Fibroblast of upper back skin (primary cell): ENCODE data around the gene LSS.
"Not testable (repeated sequence)": the region's sequence is repeated elsewhere in the genome, so short reads cannot be mapped to it uniquely, and the experiment has no call there.

ENCODE experiments used
- DNase-seq: peaks from one replicate; pipeline ENCODE4 v3.0.0-alpha.2; 2013

The LSS gene

DNA sequence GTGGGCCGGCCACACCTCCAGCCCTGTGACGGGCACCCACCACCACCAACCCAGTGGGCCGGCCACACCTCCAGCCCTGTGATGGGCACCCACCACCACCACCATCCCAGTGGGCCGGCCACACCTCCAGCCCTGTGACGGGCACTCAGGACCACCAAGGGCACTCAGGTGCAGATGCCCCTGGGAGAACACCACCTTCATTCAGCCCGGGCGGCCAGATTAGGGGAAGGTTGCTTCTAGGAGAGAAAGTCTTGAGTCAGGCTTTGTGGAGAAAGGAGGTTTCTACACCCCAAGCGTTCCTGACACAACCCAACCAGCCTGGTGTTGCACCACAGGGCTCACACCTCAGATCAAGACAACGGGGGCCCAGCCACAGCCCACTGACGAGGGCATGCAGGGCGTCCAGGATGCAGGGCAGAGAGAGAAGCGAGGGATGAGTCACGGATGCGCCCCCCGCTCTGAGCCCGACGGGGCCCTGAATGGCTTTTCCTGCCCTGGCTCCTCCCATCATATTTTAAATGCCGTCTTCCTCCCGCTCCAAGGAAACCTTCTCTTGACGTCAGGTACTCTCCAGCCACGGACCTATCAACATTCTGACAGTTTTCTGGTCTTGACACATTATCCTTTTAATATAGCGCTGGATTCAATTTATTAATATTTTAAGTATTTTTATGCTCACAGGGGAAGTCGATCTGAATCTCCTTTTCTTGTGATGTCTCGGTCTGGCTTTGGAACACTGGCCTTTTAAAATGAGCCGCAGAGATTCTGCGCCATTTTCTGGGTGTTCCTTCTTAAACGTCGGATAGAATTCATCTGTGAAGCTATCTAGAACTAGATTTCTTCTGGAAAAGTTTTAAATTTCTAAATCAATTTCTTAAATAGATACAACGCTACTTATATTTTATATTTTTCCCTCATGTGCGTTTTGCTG, 43.7 kb downstream of the LSS start:
- DNase-seq: peak; percentile 74

- peak; percentile 72 for DNase-seq
These were observed 44.5 kb downstream of the LSS start, which contains the start of gene SPATC1L for GRCh38 chr21:46183910-46184624. TSS of gene SPATC1L (minus strand) at chr21:46184459. CDS start at chr21:46182816, 1,643 bp downstream.

DNA sequence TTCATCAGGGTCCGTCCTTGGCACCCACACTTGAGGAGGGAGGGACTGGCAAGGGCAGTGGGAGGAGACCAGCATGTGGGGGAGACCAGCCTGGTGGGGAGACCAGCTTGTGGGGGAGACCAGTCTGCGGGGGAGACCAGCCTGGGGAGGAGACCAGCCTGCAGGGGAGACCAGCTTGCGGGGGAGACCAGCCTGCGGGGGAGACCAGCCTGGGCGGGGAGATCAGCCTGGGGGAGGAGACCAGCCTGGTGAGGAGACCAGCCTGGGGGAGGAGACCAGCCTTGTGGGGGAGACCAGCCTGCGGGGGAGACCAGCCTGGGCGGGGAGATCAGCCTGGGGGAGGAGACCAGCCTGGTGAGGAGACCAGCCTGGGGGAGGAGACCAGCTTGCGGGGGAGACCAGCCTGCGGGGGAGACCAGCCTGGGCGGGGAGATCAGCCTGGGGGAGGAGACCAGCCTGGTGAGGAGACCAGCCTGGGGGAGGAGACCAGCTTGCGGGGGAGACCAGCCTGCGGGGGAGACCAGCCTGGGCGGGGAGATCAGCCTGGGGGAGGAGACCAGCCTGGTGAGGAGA, 45.2 kb downstream of the LSS start:
- not testable (repeated sequence) for DNase-seq

DNA sequence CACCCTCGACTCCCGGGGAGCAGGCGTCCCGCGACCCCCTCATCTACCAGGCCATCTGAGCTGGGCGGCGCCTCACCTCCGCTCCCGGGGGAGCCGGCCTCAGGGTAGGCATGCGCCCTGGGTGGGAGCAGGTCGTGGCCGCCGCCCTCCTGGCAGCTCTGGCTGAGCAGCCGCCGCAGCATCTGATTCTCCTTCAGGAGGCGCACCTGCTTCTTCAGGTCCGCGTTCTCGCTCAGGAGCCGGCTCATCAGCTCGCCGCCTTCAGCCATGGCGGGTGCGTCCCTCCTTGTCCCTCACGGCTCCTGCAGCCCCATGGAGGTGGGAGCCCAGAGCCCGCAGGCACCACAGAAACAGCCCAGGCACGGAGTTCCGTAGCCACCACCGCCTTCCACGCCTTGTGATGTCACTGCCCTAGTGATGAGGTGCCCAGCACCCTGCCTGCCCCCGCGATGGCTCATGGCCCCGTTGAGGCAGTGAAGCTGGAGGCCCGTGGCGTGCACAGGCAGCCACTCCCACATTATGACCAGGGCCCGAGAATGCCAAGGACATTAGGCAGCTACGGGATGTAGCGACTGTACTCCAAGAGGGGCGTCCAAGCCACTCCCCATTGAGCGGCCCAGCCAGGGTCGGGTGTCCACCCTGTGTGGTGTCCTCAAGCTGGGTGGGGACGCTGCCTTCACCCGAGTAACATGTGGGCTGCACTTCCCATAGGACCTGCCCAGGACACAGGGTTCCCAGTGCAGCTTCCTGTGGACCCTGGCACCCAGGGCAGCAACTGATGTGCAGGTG, 45.8 kb downstream of the LSS start:
- DNase-seq: no peak

- no peak for DNase-seq
These were observed 46.5 kb downstream of the LSS start for GRCh38 chr21:46181953-46182547.

GRCh38 chr21:46181436-46181835, 47.1 kb downstream of the LSS start:
- no peak for DNase-seq

DNA sequence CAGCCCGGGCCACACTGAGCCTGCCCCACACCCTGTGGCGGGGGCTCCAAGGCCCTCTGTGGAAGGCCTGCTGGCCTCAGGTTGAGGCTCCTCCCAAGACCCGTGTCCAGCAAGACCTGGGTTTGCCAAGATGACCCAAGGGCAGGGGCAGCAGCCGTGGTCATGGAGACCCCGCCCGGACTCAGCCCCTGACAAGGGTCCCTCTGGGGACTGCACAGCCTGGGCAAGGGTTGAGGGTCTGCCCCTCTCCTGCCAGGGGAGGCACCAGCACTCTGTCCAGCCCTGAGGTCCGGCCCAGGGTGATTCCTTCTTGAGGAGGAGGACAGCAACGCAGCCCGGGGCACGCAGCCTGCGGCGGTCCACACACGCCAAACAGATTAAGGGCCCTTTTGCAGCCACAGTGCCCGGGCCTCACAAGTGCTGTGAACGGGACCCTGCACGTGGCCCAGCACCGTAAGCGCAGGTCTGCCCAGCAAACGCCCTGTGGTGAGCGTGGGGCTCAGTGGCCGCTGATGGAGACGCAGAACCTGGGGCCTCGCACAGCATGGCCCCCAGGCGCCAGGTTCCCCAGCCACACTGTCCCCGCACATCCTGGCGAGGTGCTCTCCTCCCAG, 47.7 kb downstream of the LSS start:
- DNase-seq: no peak

DNA sequence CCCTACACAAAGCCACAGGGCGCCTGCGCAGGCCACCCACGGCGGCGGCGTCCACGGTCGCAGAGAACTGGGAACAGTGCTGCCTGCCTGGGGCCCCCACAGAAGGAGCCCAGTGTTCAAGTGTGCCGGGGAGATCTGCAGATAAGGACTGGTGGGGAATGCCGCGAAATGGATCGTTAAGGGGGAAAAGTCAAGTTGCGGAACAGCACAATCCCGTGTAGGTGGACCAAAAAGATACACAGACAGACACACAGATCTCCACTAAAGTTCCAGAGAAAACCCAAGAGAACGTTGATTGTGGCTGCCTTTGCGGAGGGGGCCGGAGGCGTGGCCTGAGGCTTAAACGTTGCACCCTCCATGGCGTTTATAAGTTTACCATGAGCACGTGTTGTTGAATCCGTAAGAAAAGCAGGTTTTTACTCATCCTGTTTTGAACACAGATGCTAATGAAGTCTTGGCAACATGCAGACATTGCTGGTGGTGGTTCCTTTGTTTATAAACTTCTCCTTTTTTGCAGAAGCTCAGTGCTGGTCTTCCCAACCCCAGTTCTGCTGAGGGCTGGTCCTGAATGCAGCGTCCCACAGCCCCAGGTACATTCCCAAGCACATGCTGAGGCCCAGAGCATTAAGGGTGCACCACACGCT, 48.4 kb downstream of the LSS start:
- no peak for DNase-seq

DNA sequence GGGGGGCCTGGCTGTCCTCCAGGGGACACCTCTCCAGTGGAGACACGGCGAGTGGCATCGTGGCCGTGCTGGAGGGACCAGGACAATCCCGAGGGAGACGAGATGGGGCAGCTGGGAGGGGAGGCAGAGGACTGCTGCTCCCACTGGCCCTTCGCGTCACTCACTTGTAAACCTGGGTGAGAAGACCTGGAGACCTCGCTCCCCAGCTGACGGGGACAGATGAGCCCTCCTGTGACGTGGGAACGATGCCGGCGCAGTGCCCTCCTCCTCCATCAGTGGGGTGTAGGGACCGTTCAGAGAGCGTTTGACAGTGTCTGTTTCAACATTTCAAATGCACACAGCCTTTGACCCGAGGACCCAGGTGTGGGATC, 48.9 kb downstream of the LSS start:
- DNase-seq: no peak

DNA sequence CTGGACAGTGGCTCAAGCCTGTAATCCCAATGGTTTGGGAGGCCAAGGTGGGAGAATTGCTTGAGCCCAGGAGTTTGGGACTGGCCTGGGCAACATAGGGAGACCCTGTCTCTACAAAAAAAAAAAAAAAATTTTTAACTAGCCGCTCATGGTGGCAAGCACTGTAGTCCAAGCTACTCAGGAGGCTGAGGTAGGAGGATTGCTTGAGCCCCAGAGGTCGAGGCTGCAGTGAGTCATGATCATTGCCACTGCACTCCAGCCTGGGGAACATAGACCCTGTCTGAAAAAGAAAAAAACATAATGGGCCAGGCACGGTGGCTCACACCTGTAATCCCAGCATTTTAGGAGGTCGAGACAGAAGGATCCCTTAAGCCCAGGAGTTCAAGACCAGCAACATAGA, 49.6 kb downstream of the LSS start:
- DNase-seq: no peak

GRCh38 chr21:46176443-46177129, 52.0 kb downstream of the LSS start:
- not testable (repeated sequence) for DNase-seq

DNA sequence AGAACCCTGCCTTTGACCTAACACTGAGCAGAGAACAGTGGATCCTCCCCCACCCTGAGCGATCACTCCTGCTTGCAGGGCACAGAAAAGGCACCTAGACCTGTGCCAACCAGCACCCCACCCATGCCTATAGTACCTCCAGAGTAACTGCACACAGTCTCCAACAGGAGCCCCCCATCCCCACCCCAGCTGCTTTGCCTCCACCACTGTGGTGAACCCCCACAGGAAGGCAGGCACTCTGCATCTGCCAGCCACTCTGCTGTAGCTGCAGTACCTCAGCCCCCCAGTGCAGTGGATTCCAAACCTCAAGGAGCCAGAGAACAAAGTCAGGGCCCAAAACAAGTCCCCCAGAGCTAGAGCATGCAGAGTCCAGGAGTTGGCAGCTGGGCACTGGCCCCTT, 55.0 kb downstream of the LSS start:
- DNase-seq: no peak

GRCh38 chr21:46172863-46173528, 55.6 kb downstream of the LSS start:
- no peak for DNase-seq

DNA sequence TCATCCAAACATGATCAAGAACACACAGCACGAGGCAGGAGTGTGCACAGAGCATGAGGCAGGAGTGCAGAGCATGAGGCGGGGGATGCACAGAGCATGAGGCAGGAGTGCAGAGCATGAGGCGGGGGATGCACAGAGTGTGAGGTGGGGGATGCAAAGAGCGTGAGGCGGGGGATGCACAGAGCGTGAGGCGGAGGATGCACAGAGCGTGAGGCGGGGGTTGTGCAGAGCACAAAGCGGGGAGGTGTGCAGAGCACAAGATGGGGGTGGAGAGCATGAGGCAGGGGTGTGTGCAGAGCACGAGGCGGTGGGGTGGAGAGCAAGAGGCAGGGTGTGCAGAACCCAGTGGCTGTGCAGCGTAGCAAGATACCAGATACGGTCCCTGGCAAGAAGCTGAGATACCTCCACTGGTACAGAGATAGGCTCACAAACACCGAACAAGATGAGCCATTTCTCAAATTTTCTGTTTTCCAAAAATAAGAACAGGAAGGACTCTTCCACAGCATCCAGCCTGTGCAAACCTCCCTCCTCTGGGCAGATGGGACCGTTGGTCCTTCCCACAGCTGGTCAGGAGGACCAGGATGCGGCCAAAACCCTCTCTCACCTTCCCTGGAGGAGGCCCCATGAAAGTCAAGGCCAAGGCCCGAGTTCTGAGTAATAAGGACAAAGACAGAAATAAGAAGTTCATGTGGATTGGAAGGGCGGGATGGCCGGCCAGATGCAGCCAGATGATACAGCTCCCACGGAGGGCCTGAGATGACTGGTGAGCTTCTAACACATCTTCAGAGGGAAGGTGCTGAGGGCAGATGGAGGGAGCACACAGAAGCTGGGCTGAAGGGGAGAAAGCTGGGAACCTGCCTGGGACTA, 56.3 kb downstream of the LSS start:
- DNase-seq: no peak

DNA sequence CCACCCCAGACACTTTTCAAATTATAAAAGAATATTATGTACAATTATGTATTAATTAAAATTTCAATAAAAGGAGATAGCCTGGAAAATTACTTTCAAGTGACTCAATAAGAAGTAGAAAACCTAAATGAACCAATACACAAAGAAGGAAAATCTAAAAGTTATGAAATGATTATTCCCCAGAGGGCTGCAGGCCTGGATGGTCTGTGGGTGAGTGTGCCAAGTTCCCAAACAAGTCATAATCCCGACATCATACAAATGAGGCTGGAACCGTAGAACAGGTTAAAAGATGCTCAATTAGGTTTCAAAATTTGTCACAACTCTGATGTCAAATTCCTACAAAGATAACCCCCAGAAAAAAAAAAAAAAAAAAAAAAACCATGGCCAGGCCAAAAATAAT, 57.0 kb downstream of the LSS start:
- DNase-seq: no peak

GRCh38 chr21:46170436-46171193, 58.0 kb downstream of the LSS start:
- not testable (repeated sequence) for DNase-seq

- no peak for DNase-seq
These were observed 59.8 kb downstream of the LSS start for GRCh38 chr21:46168659-46169386.

DNA sequence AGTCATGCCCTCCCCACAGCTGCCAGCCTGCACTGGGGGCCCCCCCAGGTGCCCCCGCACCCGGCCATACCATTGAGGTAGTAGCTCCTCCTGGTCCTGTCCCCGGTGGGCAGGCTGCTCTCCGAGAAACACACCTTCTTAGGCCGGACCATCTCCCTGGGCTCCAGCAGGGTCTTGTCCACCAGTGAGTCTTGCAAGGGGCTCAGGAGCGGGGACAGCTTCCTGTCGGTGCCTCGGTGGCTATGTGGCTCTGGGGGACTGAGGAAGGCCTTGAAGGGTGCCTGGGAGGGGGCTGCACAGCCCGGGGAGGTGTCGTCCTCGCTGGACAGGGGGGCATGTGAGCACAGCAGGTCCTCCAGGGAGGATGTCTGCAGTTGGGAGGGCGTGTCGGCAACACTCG, 60.3 kb downstream of the LSS start:
- no peak for DNase-seq
